HT1080 (cell line): Measurements from ENCODE around the gene LRRC75B. TPM values are rescaled to one million over a fixed set of nuclear protein-coding genes. Genes with fewer than 3 reads are reported as not detected.
"Not testable (repeated sequence)": the region's sequence is repeated elsewhere in the genome, so short reads cannot be mapped to it uniquely, and the experiment has no call there.

Experiments
- DNase-seq: peaks from one replicate; pipeline ENCODE4 v3.0.0-alpha.2; 2015; ENCODE audit warnings: low read depth
- polyA plus RNA-seq, 2 experiments: library from polyadenylated mRNA; depleted of rRNA; stranded (reverse); fragments of >200 nt; gene quantifications; 2 replicates each; pipeline ENCODE4 v1.2.3, GENCODE V29; 2015
- total RNA-seq: library from RNA; depleted of rRNA; stranded (reverse); fragments of >200 nt; shearing (Covaris generic); gene quantifications from 2 replicates; pipeline ENCODE4 v1.2.3, GENCODE V29; 2014; rRNA removed

LRRC75B gene
- total RNA-seq = 0.70 and 1.1 TPM in 2 replicates
- 1.6 TPM in 2 replicates for polyA plus RNA-seq (2015; cell fraction: cytosol; rRNA removed)
- 9.8 and 10.4 TPM in 2 replicates for polyA plus RNA-seq (2015; cell fraction: nucleus; rRNA removed)

DNA sequence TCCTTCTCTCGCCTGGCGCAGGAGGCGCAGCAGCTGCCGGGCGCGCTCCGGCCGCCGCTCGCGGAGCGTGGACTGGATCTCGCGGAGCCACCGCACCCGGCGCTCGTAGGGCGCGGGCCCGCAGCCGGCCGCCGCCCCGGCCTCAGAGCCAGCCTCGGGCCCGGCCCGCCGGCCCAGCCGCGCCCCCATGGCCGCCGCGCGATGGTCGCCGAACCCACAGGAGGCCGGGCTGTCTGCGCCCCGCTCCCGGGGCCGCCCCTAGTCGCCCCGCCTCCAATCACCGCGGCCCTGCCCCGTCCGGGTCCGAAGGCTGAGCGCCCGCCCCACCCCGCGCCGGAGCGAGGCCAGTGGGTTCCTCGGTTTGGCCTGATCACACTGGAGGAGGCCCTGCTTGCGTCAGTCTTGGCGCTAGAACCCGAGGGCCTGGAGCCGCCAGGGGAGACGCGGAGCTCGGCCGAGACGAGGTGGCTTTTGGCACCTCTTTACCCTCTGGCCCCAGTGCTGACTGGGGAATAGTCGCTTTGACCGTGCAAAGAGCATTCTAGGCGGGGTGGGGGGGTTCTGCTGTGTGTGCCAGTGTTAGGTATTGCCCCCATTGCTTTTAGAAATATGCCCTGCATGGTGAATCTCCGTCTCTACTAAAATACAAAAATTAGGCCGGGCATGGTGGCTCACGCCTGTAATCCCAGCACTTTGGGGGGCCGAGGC, at the start of gene LRRC75B:
LRRC75B (minus strand) TSS at position 223 of the 708 bp plus-strand sequence; CDS start at position 189, 34 bp downstream.
- DNase-seq = peak; percentile 68

- not testable (repeated sequence) for DNase-seq
Measured at GRCh38 chr22:24642307-24642706, 49.4 kb upstream of the LRRC75B start.

- DNase-seq = not testable (repeated sequence)
Measured at GRCh38 chr22:24636513-24636912, 43.6 kb upstream of the LRRC75B start.

DNA sequence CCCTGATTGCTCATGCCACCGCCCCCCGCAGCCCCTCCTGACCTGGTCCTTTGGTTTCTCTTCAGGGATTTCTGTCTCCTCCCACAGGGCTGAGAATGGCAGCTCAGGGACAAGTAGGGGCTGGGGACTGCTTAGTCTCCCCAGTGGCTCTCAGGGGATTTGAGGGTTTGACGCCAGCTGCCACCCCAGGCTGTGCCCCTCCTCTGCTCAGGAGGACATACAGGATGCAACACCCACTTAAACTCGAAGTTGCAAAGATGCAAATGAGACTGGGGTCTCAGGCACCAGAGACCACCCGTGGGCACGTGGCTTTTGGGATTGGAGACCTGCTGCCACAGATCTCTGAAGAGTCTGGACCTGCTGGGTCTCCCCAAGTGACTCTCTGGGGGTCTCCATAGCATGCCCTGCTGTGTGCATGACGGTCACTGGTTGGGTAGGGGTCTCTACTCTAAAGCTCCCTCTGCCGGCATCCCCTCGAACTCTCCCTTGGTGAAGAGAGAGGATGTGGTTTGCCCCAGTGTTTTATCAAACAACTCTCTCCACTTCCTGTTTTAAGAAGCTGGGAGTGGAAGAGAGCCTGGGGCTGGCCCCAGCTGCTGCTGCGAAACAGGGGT, 42.0 kb upstream of the LRRC75B start:
- not testable (repeated sequence) for DNase-seq

GRCh38 chr22:24633231-24634023, 40.6 kb upstream of the LRRC75B start:
- DNase-seq = not testable (repeated sequence)

- not testable (repeated sequence) for DNase-seq
Measured at GRCh38 chr22:24632642-24633041, 39.8 kb upstream of the LRRC75B start.

- not testable (repeated sequence) for DNase-seq
Measured at GRCh38 chr22:24631430-24632122, 38.7 kb upstream of the LRRC75B start.

GRCh38 chr22:24630812-24631427, 38.0 kb upstream of the LRRC75B start:
- not testable (repeated sequence) for DNase-seq

DNA sequence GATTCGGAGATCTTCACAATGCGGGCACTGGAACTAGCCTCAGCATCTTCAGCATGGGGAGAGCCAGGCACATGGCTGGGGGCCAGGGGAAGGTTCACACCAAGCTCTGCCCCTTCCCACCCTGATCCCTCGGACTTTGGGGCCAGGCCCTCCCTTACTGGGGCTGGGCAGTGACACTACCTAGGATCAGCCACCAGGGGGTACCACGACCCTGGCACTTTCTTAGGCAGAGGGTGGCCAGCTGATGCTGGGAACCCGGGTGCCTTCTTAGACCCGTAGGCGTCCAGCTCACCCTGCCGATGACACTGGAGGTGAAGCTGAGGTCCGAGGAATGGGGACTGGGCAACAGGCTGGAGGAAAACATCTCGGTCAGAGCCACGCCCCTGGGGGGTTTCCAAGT, 36.2 kb upstream of the LRRC75B start:
- DNase-seq = not testable (repeated sequence)

- not testable (repeated sequence) for DNase-seq
Measured at GRCh38 chr22:24627911-24628310, 35.0 kb upstream of the LRRC75B start.

DNA sequence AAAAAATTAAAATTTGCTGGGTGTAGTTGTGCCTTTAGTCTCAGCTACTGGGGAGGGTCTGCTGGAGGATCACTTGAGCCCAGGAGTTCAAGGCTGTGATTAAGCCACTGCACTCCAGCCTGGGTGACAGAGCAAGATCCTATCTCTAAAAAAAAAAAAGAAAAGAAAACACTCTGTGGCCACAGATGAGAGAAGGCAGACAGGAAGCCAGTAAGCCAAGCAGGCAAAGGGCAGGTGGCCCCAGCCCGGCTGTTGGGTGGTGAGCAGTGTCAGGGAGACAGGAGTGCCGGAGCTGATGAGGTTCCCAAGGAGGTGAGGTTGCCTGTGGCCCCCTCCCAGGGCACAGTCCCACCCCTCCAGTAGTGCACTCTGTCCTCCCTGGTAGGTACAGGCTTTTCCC, 29.7 kb upstream of the LRRC75B start:
- not testable (repeated sequence) for DNase-seq

GRCh38 chr22:24621244-24621643, 28.4 kb upstream of the LRRC75B start:
- not testable (repeated sequence) for DNase-seq

DNA sequence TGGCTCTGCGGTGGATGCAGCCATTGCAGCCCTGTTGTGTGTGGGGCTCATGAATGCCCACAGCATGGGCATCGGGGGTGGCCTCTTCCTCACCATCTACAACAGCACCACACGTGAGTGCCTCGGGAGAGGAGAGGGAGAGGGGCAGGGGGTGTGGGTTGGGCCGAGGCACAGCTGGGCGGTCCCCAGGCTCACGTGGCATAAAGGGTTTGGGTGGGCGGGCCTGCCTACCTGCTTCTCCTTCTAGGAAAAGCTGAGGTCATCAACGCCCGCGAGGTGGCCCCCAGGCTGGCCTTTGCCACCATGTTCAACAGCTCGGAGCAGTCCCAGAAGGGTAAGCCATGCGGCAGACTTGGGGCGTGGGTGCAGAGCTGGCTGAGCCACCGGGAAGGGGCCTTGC, 21.9 kb upstream of the LRRC75B start:
- not testable (repeated sequence) for DNase-seq

GRCh38 chr22:24609888-24610287, 17.0 kb upstream of the LRRC75B start:
- DNase-seq = not testable (repeated sequence)

DNA sequence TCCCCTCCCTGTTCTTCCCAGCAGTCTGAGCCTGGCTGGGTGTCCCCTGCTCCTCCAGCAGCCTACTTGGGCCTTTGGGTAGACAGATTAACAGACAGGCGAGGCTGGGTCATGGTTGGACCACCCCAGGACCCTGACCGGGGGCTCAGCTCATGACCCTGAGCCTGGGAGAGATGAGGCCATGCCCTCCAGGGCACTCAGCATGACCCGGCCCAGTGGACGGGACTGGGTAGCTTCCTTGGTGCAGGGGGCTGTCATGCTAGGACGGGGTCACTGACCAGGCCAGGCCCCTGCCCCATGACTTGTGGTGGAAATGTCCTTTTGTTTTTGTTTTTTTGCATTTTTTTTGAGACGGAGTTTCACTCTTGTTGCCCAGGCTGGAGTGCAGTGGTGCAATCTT, 15.5 kb upstream of the LRRC75B start:
- not testable (repeated sequence) for DNase-seq

GRCh38 chr22:24607429-24607983, 14.6 kb upstream of the LRRC75B start:
- DNase-seq = peak; percentile 59

DNA sequence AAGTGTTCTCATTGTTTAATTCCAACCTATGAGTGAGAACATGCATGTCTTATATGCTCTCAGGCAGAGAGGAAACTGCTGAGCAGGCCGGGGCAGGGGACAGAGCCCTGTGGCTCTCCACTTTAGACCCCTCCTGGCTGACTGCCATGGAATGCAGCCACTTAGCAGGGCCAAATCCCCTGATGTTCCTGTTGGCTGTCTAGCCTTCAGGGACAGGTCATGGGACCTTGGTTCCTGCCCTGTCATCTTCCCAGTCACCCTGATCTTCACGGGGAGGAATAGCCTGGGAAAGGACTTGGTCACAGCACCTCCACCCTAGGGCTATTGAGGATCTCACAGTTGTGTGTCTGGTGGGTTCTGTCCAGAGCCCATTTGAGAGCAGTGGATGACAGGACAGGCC, 13.5 kb upstream of the LRRC75B start:
- DNase-seq = not testable (repeated sequence)

DNA sequence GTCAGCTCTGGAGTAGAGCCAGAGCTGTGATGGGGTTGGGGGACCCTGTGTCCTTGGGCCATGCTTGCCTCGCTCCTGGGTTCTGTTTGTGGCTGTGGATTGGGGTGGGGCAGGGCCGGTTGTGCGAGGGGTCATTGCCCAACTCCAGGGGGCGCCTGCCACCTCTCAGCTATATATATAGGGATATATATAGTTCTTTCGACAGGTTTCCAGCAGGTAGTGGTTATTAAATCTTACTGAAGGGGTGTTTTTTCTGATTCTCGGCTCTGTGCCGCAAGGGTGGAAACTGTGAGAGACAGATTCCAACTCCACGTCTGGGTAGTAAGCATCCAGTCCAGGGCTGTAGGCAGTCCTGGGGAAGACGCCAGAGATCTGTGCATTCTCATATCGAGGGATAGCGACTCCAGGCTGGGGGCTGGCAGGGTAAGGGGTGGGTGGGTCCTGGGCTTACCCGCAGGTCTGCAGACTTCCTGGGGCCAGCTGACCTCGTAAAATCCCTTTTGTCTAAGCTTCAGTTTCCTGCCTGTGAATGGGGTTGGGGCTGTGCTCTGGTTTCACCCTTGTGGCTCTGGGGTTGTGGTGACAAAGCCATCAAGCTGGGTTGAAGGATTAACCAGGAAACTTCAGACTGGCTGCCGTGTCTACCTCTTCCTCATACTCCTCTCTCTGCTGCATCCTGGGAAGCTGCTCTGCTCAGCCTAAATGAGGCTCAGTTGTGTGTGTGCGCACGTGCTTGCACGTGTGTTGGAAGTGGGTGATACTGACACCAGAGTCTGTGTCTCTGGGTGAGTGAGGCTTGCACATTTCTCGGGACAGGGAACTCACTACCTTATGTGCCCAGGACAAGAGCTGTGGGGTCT, 11.1 kb upstream of the LRRC75B start:
- DNase-seq = peak; percentile 38
